ENCODE measurements around the gene TMEM95.

DNA sequence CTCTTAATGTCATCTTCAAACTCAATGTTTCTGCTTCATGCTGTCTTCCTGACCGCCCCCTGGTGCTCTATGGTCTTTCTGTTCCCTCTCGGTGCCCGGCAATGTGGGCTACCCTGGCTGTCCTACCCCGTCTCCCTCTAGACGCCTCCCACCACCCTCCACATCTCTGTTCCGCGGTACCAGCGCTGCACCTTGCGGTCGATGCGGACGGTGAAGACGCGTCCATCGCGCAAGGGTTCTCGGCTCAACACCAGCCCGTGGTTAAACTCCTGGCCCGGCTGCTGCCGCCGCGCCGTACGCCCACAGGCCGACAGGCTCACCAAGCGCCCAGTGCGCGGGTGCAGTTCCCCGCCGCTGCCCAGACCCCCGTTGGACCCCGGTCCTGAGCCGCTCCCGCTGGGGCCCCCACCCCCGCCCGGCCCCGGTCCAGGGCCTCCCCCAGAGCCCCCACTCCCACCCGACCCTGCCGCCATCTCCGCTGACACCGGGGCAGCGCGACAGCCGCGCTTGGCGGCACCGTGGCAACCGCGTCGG is 26.0 kb upstream of the TMEM95 start, which contains the start of gene NEURL4:
- TF ChIP-seq CTCF (IDR thresholded peaks at IDR 0.05) (peak in 1 of 4 experiments; percentile 5), POLR2AphosphoS5 (IDR thresholded peaks at IDR 0.05) (no peak)
